ENCODE results near the gene RNF214. TPM values are rescaled to one million over a fixed set of nuclear protein-coding genes. Genes with fewer than 3 reads are reported as not detected.

RNF214 gene
- total and polyA plus RNA-seq, 11 donors = 8.0 to 31.9 (median 19.5) TPM

GRCh38 chr11:117232911-117233409 is 489 bp downstream of the RNF214 start:
- no peaks in the 10 kb centered on the region for H3K9me3 ChIP-seq
- no peaks in the 10 kb centered on the region for H3K27me3 ChIP-seq
- TF ChIP-seq CTCF (IDR thresholded peaks at IDR 0.05) (no peak), POLR2A (IDR thresholded peaks at IDR 0.05) (no peak)
- ATAC-seq (peak in 3 of 4 donors; percentile 22 to 32 (median 31)), DNase-seq (peak in 2 of 5 donors; percentile 54 to 64)
- H3K4me3 ChIP-seq = peak overlapping the region; percentile 78 to 99 (median 93)
- H3K36me3 ChIP-seq = peaks cover 0 to 43% (median 26%) of the 10 kb centered on the region in 9 donors
- intact Hi-C loops (cut with DNase I) = loop anchor here in 4 of 10 donors (2.0 to 10.0 kb wide), 6 partner anchors 54 to 448 kb away; partner anchors contain the start of genes BACE1 (in 1 of the 4), CEP164 (in 1 of the 4), PAFAH1B2 (in 1 of the 4) and SIDT2 (in 1 of the 4)
- 0 to 2% (median 1%) methylated on average over 17 to 27 of the region's 27 CpGs for WGBS, 4 donors
- peak overlapping the region; percentile 91 to 100 (median 98) for H3K27ac ChIP-seq
- peaks cover 2 to 38% (median 25%) of the 10 kb centered on the region in 12 donors for H3K4me1 ChIP-seq

GRCh38 chr11:117238221-117238620 is 5.8 kb downstream of the RNF214 start:
- H3K36me3 ChIP-seq = peaks cover 0 to 70% (median 53%) of the 10 kb centered on the region in 9 donors
- H3K27ac ChIP-seq = no peak overlapping the region
- ATAC-seq = no peak
- intact Hi-C loops (cut with DNase I) = loop anchor here in 2 of 10 donors (10.0 kb wide), 2 partner anchors 363 to 453 kb away; partner anchors contain the start of gene ZPR1 (in 1 of the 2)
- no peaks in the 10 kb centered on the region for H3K9me3 ChIP-seq
- H3K4me3 ChIP-seq = no peak overlapping the region
- TF ChIP-seq POLR2A (IDR thresholded peaks at IDR 0.05) (no peak), CTCF (IDR thresholded peaks at IDR 0.05) (no peak)
- WGBS, 4 donors = 93 to 94% (median 94%) methylated on average over 5 of the region's 5 CpGs
- no peaks in the 10 kb centered on the region for H3K27me3 ChIP-seq
- no peak for DNase-seq
- peaks cover 0 to 14% (median 10%) of the 10 kb centered on the region in 12 donors for H3K4me1 ChIP-seq

- 83 to 91% (median 87%) methylated on average over 6 of the region's 6 CpGs for WGBS, 4 donors
- intact Hi-C loops (cut with DNase I) = loop anchor here in 2 of 10 donors (10.0 kb wide), 2 partner anchors 364 to 454 kb away; partner anchors contain the start of gene ZPR1 (in 1 of the 2)
- H3K27ac ChIP-seq = no peak overlapping the region
- H3K9me3 ChIP-seq = no peaks in the 10 kb centered on the region
- no peak for TF ChIP-seq CTCF (IDR thresholded peaks at IDR 0.05)
- no peak for TF ChIP-seq POLR2A (IDR thresholded peaks at IDR 0.05)
- DNase-seq (no peak), ATAC-seq (no peak)
- no peaks in the 10 kb centered on the region for H3K27me3 ChIP-seq
- H3K4me1 ChIP-seq = peaks cover 0 to 3% (median under 1%) of the 10 kb centered on the region in 12 donors
- H3K36me3 ChIP-seq = peaks cover 0 to 81% (median 63%) of the 10 kb centered on the region in 9 donors
- no peak overlapping the region for H3K4me3 ChIP-seq
Measured at GRCh38 chr11:117239295-117239694, 6.8 kb downstream of the RNF214 start.

GRCh38 chr11:117248341-117248740 is 15.9 kb downstream of the RNF214 start:
- H3K4me3 ChIP-seq = no peak overlapping the region
- peaks cover 0 to 89% (median 81%) of the 10 kb centered on the region in 9 donors for H3K36me3 ChIP-seq
- TF ChIP-seq POLR2A (IDR thresholded peaks at IDR 0.05) (no peak), CTCF (IDR thresholded peaks at IDR 0.05) (no peak)
- H3K27ac ChIP-seq = no peak overlapping the region
- intact Hi-C loops (cut with DNase I) = no loop called here
- no peaks in the 10 kb centered on the region for H3K9me3 ChIP-seq
- WGBS, 4 donors = 94 to 98% (median 96%) methylated on average over 4 of the region's 4 CpGs
- DNase-seq (no peak), ATAC-seq (no peak)
- H3K27me3 ChIP-seq = no peaks in the 10 kb centered on the region
- no peaks in the 10 kb centered on the region for H3K4me1 ChIP-seq
